B cell (primary cell): ENCODE results near the gene PCAT7. TPM values are rescaled to one million over a fixed set of nuclear protein-coding genes. Genes with fewer than 3 reads are reported as not detected.
"Not testable (repeated sequence)": the region's sequence is repeated elsewhere in the genome, so short reads cannot be mapped to it uniquely, and the experiment has no call there.

Source experiments
- ATAC-seq: fragments of 200-7000 bp; cut with Tn5 transposase; one replicate; pipeline ENCODE4 v1.10.0; 2021; ENCODE audit warnings: low read depth, mild to moderate bottlenecking, moderate number of reproducible peaks, moderate library complexity
- CTCF ChIA-PET: fragments of 350-600 bp; sonication (Branson Sonifier 250); formaldehyde crosslinking; loops from one replicate; lab custom pipeline; 2021; ENCODE audit warnings: antibody characterized with exemption, inconsistent platforms; lab: Charles Lee
- POLR2A ChIA-PET: fragments of 350-600 bp; sonication (Branson Sonifier 250); formaldehyde crosslinking; loops from one replicate; lab custom pipeline; 2021; ENCODE audit warnings: antibody characterized with exemption; lab: Charles Lee
- DNase-seq: peaks from one replicate; pipeline ENCODE4 v3.0.0; 2013
- H2AFZ ChIP-seq: 2 replicates; pipeline ENCODE4 v1.6.1; 2012; ENCODE audit warnings: mild to moderate bottlenecking, low read depth, low read length; ENCODE audit not compliant: insufficient read depth, poor library complexity, severe bottlenecking
- H3K27ac ChIP-seq, 2 donors: 1 replicate in 1 of 2; 2 replicates in 1 of 2; pipeline ENCODE4 v1.5.1; 2012 to 2013; ENCODE audit warnings: low read length in 2 of 2, mild to moderate bottlenecking in 2 of 2, moderate library complexity in 1 of 2
- H3K27me3 ChIP-seq, 4 experiments: fragments of 200-600 bp in 1 of 4; sonication (generic) in 1 of 4; replicated peaks in 1 of 4; 1 replicate in 2 of 4; 2 replicates in 2 of 4; pipeline versions ENCODE4 v1.6.1 to v1.7.0; 2013 to 2016; ENCODE audit warnings: low read length in 3 of 4, mild to moderate bottlenecking in 2 of 4, mixed read lengths in 1 of 4, moderate library complexity in 1 of 4; ENCODE audit not compliant: insufficient read depth in 4 of 4, control insufficient read depth in 3 of 4; ENCODE audit errors: control extremely low read depth in 1 of 4
- H3K36me3 ChIP-seq, 2 experiments: replicated peaks in 1 of 2; 1 replicate in 1 of 2; 2 replicates in 1 of 2; pipeline versions ENCODE4 v1.6.1 to v1.7.1; 2013; ENCODE audit warnings: low read length in 1 of 2; ENCODE audit not compliant: insufficient read depth in 2 of 2, control insufficient read depth in 1 of 2; ENCODE audit errors: control extremely low read depth in 1 of 2, extremely low read depth in 1 of 2
- H3K4me1 ChIP-seq, 2 donors: fragments of 200-600 bp in 1 of 2; sonication (generic) in 1 of 2; 1 replicate in 1 of 2; 2 replicates in 1 of 2; pipeline versions ENCODE4 v1.5.1 to v1.6.1; 2013 to 2017; ENCODE audit warnings: low read length in 2 of 2; ENCODE audit not compliant: control insufficient read depth in 2 of 2, insufficient read depth in 2 of 2
- H3K4me2 ChIP-seq: replicated peaks from 2 replicates; pipeline ENCODE3; 2012; ENCODE audit warnings: mild to moderate bottlenecking, low read depth, low read length; ENCODE audit not compliant: poor library complexity, severe bottlenecking
- H3K4me3 ChIP-seq, 5 experiments: fragments of 200-600 bp in 1 of 5; sonication (generic) in 1 of 5; 1 replicate in 3 of 5; 2 replicates in 2 of 5; pipeline versions ENCODE4 v1.5.1 to v1.7.0; 2011 to 2016; ENCODE audit warnings: low read length in 4 of 5, mild to moderate bottlenecking in 4 of 5, low read depth in 2 of 5, control low read depth in 1 of 5, moderate library complexity in 1 of 5; ENCODE audit not compliant: insufficient read depth in 1 of 5; ENCODE audit errors: control extremely low read depth in 1 of 5, extremely low read depth in 1 of 5
- H3K79me2 ChIP-seq: fragments of 200-600 bp; sonication (generic); one replicate; pipeline ENCODE4 v1.6.0; 2016; ENCODE audit warnings: low read length; ENCODE audit not compliant: control insufficient read depth, insufficient read depth
- H3K9ac ChIP-seq: fragments of 200-600 bp; sonication (generic); 2 replicates; pipeline ENCODE4 v1.6.1; 2017; ENCODE audit warnings: mild to moderate bottlenecking, low read length, moderate library complexity
- H3K9me3 ChIP-seq, 3 donors: one replicate each; pipeline versions ENCODE4 v1.6.1 to v1.7.1; 2013; ENCODE audit warnings: low read length in 2 of 3; ENCODE audit not compliant: control insufficient read depth in 2 of 3, insufficient read depth in 1 of 3; ENCODE audit errors: control extremely low read depth in 1 of 3
- H4K20me1 ChIP-seq: 2 replicates; pipeline ENCODE4 v1.6.0; 2012; ENCODE audit warnings: mild to moderate bottlenecking, low read length; ENCODE audit not compliant: insufficient read depth, control insufficient read depth, poor library complexity, severe bottlenecking
- H3K27ac Mint-ChIP-seq: one replicate; pipeline ENCODE4 v1.8.0; 2021; ENCODE audit warnings: mixed read lengths
- H3K27me3 Mint-ChIP-seq: one replicate; pipeline ENCODE4 v1.8.0; 2021; ENCODE audit warnings: mixed read lengths
- H3K4me1 Mint-ChIP-seq: one replicate; pipeline ENCODE4 v1.8.0; 2021; ENCODE audit warnings: mixed read lengths
- H3K4me3 Mint-ChIP-seq: one replicate; pipeline ENCODE4 v1.8.0; 2021; ENCODE audit warnings: mixed read lengths
- H3K9me3 Mint-ChIP-seq: one replicate; pipeline ENCODE4 v1.8.0; 2022; ENCODE audit warnings: mixed read lengths; ENCODE audit not compliant: insufficient read depth
- EZH2 ChIP-seq: IDR thresholded peaks from 2 replicates; pipeline ENCODE4 v1.6.1; 2012; ENCODE audit warnings: borderline replicate concordance, low read depth, mild to moderate bottlenecking, moderate library complexity, low read length; ENCODE audit not compliant: insufficient read depth, poor library complexity, severe bottlenecking
- WGBS: methylation state at CpG from one replicate; pipeline ENCODE4 v1.1.5; 2013; ENCODE audit warnings: missing lambda C conversion rate; ENCODE audit not compliant: insufficient coverage; 5-methylcytosine and 5-hydroxymethylcytosine counted together
- intact Hi-C: fragments of 100-400 bp; cut with micrococcal nuclease; formaldehyde crosslinking; loops from one replicate; pipeline ENCODE4 v1.10.0; 2022
- polyA plus RNA-seq: library from polyadenylated mRNA; depleted of rRNA; stranded (reverse); fragments of >200 nt; gene quantifications from 2 replicates; pipeline ENCODE4 v1.2.3, GENCODE V29; 2012
- total RNA-seq, 2 donors: library from RNA; stranded (reverse); fragments of 120-200 nt in 1 of 2; gene quantifications; 1 replicate in 1 of 2; 2 replicates in 1 of 2; pipeline versions ENCODE4 v1.2.3 to v1.2.4, GENCODE V29; 2013 to 2022
- TF ChIP-seq, protein P1 (sequence below): fragments of 200-600 bp; IDR thresholded peaks from one replicate; pipeline ENCODE4 v1.8.0; 2022; ENCODE audit warnings: antibody characterized with exemption, mild to moderate bottlenecking

PCAT7 gene
- total and polyA plus RNA-seq, 2 donors (not counting 1 experiment from before 2014, with no cell fraction given): not detected

DNA sequence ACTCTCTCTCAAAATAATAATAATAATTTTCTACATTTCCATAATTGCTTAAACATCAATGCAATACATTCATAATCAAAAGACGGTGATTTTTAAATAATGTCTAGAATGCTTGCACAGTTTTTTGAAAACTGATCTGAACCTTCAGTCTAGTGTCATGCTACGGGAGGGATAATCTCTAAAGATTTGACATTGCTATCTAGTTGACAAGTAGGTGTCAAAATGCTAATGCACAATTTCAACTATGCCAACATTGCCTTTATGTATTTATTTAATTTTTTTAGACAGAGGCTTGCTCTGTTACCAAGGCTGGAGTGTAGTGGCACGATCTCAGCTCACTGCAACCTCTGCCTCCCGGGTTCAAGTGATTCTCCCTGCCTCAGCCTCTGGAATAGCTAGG is 16.0 kb upstream of the PCAT7 start:
- H3K27me3 Mint-ChIP-seq: peaks cover 3% of the 10 kb centered on the region
- H3K27ac Mint-ChIP-seq: no peak overlapping the region
- WGBS: 93% methylated on average over 2 of the region's 4 CpGs
- Histone ChIP-seq H3K4me3 (no peak overlapping the region), H3K79me2 (no peaks in the 10 kb centered on the region), H3K27ac (no peak overlapping the region), H3K36me3 (no peaks in the 10 kb centered on the region), H3K9ac (no peak overlapping the region), H3K9me3 (no peaks in the 10 kb centered on the region), H2AFZ (no peak overlapping the region), H3K27me3 (no peaks in the 10 kb centered on the region), H3K4me2 (no peak overlapping the region), H4K20me1 (no peaks in the 10 kb centered on the region), H3K4me1 (no peaks in the 10 kb centered on the region)
- intact Hi-C loops: no loop called here
- no peaks in the 10 kb centered on the region for H3K9me3 Mint-ChIP-seq
- ATAC-seq (no peak), DNase-seq (no peak)
- TF ChIP-seq, protein P1, sequence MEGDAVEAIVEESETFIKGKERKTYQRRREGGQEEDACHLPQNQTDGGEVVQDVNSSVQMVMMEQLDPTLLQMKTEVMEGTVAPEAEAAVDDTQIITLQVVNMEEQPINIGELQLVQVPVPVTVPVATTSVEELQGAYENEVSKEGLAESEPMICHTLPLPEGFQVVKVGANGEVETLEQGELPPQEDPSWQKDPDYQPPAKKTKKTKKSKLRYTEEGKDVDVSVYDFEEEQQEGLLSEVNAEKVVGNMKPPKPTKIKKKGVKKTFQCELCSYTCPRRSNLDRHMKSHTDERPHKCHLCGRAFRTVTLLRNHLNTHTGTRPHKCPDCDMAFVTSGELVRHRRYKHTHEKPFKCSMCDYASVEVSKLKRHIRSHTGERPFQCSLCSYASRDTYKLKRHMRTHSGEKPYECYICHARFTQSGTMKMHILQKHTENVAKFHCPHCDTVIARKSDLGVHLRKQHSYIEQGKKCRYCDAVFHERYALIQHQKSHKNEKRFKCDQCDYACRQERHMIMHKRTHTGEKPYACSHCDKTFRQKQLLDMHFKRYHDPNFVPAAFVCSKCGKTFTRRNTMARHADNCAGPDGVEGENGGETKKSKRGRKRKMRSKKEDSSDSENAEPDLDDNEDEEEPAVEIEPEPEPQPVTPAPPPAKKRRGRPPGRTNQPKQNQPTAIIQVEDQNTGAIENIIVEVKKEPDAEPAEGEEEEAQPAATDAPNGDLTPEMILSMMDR: no peak
- TF ChIP-seq EZH2: no peak
- CTCF ChIA-PET: no interaction called here
- H3K4me3 Mint-ChIP-seq: no peak overlapping the region
- POLR2A ChIA-PET: no interaction called here
- H3K4me1 Mint-ChIP-seq: no peaks in the 10 kb centered on the region

DNA sequence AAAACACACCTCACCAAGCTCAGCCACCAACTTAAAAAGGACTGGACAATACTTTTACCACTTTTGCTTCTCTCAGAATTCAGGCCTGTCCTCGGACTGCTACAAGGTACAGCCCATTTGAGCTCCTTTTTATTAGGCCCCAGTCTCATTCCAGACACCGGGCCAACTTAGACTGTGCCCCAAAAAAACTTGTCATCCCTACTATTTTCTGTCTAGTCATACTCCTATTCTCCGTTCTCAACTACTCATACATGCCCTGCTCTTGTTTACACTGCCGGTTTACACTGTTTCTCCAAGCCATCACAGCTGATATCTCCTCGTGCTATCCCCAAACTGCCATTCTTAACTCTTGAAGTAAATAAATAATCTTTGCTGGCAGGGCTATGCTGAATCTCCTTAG is 10.5 kb upstream of the PCAT7 start:
- H3K27ac Mint-ChIP-seq, DNase-seq, H3K4me1 Mint-ChIP-seq, H3K9me3 ChIP-seq, H3K9me3 Mint-ChIP-seq, H3K4me2 ChIP-seq, H4K20me1 ChIP-seq, intact Hi-C loops, H3K36me3 ChIP-seq, CTCF ChIA-PET, H3K79me2 ChIP-seq, H3K27ac ChIP-seq, H3K4me3 Mint-ChIP-seq, POLR2A ChIA-PET, H3K4me3 ChIP-seq, H2AFZ ChIP-seq, ATAC-seq, H3K27me3 ChIP-seq, H3K9ac ChIP-seq, H3K4me1 ChIP-seq: not testable (repeated sequence)
- WGBS: no CpG with 5 or more reads among the region's 5 CpGs
- peaks cover 10% of the 10 kb centered on the region for H3K27me3 Mint-ChIP-seq
